ENCODE data around the gene UNC13D. TPM values are rescaled to one million over a fixed set of nuclear protein-coding genes. Genes with fewer than 3 reads are reported as not detected.

Gene UNC13D
- total and polyA plus RNA-seq, 9 of the 15 experiments (the other 6 are each of a cell fraction or from before 2014, with no cell fraction given) = 0.86 to 244 (median 69.2) TPM

- no peak for TF ChIP-seq ZNF318 (IDR thresholded peaks at IDR 0.05; ENCODE audit: borderline replicate concordance in 1 of 2, low read depth in 1 of 2)
- no peak for TF ChIP-seq MEF2A (IDR thresholded peaks at IDR 0.05; ENCODE audit: control insufficient read depth, low read depth, low read length)
- TF ChIP-seq HOXB6 (CRISPR knock-in tag; IDR thresholded peaks at IDR 0.05; ENCODE audit: borderline replicate concordance) = no peak
- TF ChIP-seq TSHZ1 (CRISPR knock-in tag; IDR thresholded peaks at IDR 0.05) = no peak
- no peak for TF ChIP-seq MCM7 (IDR thresholded peaks at IDR 0.05)
- 0 out of 2 replicates have a peak, but pooled peaks have one; percentile 14 for TF ChIP-seq RREB1 (CRISPR knock-in tag; IDR thresholded peaks at IDR 0.05)
- TF ChIP-seq SPI1 (IDR thresholded peaks at IDR 0.05; ENCODE audit: borderline replicate concordance, low read depth, low read length) = no peak
Observed at GRCh38 chr17:75808905-75809621, 35.1 kb downstream of the UNC13D start (continued).
